Gastroesophageal sphincter (tissue), 3 donors: Measurements from ENCODE around the gene ZNF142.

Experiments used
- POLR2AphosphoS5 ChIP-seq: sonication (generic); formaldehyde crosslinking; IDR thresholded peaks from one replicate; pipeline ENCODE4 v1.6.1; 2017; ENCODE audit warnings: antibody characterized with exemption
- TF ChIP-seq, protein P1 (sequence below), 4 experiments: fragments of 200-600 bp in 2 of 4; fragments of 450-650 bp in 2 of 4; sonication (generic) in 1 of 4; IDR thresholded peaks; one replicate each; pipeline ENCODE4 v1.5.1; 2017 to 2019; ENCODE audit warnings: antibody characterized with exemption in 4 of 4, mild to moderate bottlenecking in 2 of 4, moderate library complexity in 2 of 4

DNA sequence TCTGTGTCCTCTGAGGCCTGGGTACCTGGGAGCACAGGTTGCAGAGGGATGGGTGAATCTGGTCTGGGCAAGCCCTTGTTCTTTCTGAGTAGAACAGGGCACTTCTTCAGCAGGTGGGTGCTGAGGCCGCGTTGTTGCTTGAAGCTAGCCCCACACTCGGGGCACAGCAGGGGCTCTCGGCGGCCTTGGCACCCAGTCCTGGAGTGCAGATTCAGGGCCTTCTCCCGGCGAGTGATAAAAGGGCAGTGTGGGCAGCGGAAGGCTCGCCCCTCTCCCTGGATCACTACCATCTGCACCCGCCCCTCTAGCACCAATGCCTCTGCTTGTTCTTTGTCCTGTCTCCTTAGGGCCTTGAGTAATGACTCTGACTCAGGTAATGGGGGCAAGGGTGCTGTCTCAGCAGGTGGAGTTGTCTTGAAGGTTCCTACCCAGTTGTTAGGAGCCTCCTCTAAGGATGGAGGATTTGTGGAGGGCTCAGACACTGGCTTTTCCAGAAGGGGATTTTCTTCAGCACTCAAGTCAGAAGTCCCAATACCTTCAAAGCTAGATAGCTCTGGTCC is 15.6 kb downstream of the ZNF142 start:
- TF ChIP-seq POLR2AphosphoS5, result no peak
- TF ChIP-seq, protein P1, sequence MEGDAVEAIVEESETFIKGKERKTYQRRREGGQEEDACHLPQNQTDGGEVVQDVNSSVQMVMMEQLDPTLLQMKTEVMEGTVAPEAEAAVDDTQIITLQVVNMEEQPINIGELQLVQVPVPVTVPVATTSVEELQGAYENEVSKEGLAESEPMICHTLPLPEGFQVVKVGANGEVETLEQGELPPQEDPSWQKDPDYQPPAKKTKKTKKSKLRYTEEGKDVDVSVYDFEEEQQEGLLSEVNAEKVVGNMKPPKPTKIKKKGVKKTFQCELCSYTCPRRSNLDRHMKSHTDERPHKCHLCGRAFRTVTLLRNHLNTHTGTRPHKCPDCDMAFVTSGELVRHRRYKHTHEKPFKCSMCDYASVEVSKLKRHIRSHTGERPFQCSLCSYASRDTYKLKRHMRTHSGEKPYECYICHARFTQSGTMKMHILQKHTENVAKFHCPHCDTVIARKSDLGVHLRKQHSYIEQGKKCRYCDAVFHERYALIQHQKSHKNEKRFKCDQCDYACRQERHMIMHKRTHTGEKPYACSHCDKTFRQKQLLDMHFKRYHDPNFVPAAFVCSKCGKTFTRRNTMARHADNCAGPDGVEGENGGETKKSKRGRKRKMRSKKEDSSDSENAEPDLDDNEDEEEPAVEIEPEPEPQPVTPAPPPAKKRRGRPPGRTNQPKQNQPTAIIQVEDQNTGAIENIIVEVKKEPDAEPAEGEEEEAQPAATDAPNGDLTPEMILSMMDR (IDR thresholded peaks at IDR 0.05), result no peak
